Smooth muscle cell (in vitro differentiated cells): ENCODE data around the gene RBM5. TPM values are rescaled to one million over a fixed set of nuclear protein-coding genes. Genes with fewer than 3 reads are reported as not detected.

Experiments used
- DNase-seq: peaks from one replicate; lab custom pipeline; 2025; ENCODE audit not compliant: unreplicated experiment; lab: John Stamatoyannopoulos, UW
- H2AFZ ChIP-seq: fragments of 200-600 bp; sonication (generic); 2 replicates; pipeline ENCODE4 v1.6.0; 2016; ENCODE audit warnings: antibody characterized with exemption, low read depth, mild to moderate bottlenecking
- H3F3A ChIP-seq: fragments of 200-600 bp; sonication (generic); 2 replicates; pipeline ENCODE4 v1.6.0; 2017; ENCODE audit warnings: antibody characterized with exemption, low read depth
- H3K27ac ChIP-seq: fragments of 200-600 bp; sonication (generic); 2 replicates; pipeline ENCODE4 v1.5.1; 2016; ENCODE audit warnings: low read depth, mild to moderate bottlenecking
- H3K27me3 ChIP-seq: fragments of 200-600 bp; sonication (generic); 2 replicates; pipeline ENCODE4 v1.6.1; 2016; ENCODE audit warnings: low read depth, mild to moderate bottlenecking
- H3K36me3 ChIP-seq: fragments of 200-600 bp; sonication (generic); 2 replicates; pipeline ENCODE4 v1.5.1; 2016; ENCODE audit warnings: low read depth
- H3K4me1 ChIP-seq: fragments of 200-600 bp; sonication (generic); 2 replicates; pipeline ENCODE4 v1.5.1; 2016; ENCODE audit warnings: low read depth
- H3K4me2 ChIP-seq: fragments of 200-600 bp; sonication (generic); 2 replicates; pipeline ENCODE4 v1.6.0; 2016; ENCODE audit warnings: mild to moderate bottlenecking
- H3K4me3 ChIP-seq: fragments of 200-600 bp; sonication (generic); 2 replicates; pipeline ENCODE4 v1.5.1; 2016; ENCODE audit warnings: mild to moderate bottlenecking
- H3K79me2 ChIP-seq: fragments of 200-600 bp; sonication (generic); 2 replicates; pipeline ENCODE4 v1.6.0; 2016; ENCODE audit warnings: low read depth, mild to moderate bottlenecking
- H3K9ac ChIP-seq: fragments of 200-600 bp; sonication (generic); 2 replicates; pipeline ENCODE4 v1.6.0; 2016; ENCODE audit warnings: low read depth
- H3K9me3 ChIP-seq: fragments of 200-600 bp; sonication (generic); replicated peaks from 2 replicates; pipeline ENCODE4 v1.5.1; 2016; ENCODE audit warnings: low read depth
- H4K20me1 ChIP-seq: fragments of 200-600 bp; sonication (generic); 2 replicates; pipeline ENCODE4 v1.6.0; 2016; ENCODE audit warnings: low read depth
- WGBS: methylation state at CpG from one replicate; pipeline ENCODE4 v1.1.7; 2016; ENCODE audit warnings: low lambda C conversion rate; 5-methylcytosine and 5-hydroxymethylcytosine counted together
- polyA plus RNA-seq: library from polyadenylated mRNA; unstranded; fragments of >200 nt; fragmentation: Nextera tagmentation; extraction: Ambion mirVana; gene quantifications from 2 replicates; pipeline ENCODE4 v1.2.1, GENCODE V29; 2016
- total RNA-seq: library from RNA; depleted of rRNA; stranded (reverse); fragments of >200 nt; gene quantifications from 2 replicates; pipeline ENCODE4 v1.2.3, GENCODE V29; 2014
- TF ChIP-seq, protein P1 (sequence below): fragments of 200-600 bp; sonication (generic); IDR thresholded peaks from 2 replicates; pipeline ENCODE4 v1.5.1; 2017; ENCODE audit warnings: borderline replicate concordance, mild to moderate bottlenecking, antibody characterized with exemption; ENCODE audit not compliant: insufficient read depth, poor library complexity, severe bottlenecking

Gene RBM5
- total and polyA plus RNA-seq, 2 experiments from 2014 or later, result 56.0 to 151 TPM

DNA sequence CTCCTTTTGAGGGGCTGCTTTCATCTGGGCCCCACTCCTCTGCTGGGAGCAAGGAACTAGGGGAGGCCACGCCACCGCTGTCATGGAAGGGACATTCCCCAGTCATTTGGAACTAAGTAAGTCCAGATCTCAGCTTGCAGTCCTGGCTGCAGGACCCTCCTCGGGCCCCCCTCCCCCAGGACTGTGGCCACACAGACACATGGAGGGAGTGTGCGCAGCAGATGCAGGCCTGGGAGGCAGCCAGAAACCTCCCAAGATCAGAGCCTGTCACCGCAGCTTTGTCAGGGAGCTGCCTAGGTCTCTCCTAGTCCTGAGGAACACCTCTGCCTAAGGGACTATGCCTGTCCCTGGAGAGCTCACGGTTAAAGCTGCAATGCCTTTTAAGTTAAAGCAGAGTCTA is 59.1 kb downstream of the RBM5 start:
- Histone ChIP-seq H3K4me3 (no peak overlapping the region), H3K79me2 (no peaks in the 10 kb centered on the region), H3K36me3 (no peaks in the 10 kb centered on the region), H3K9ac (no peak overlapping the region), H3F3A (no peaks in the 10 kb centered on the region), H4K20me1 (no peaks in the 10 kb centered on the region), H3K4me2 (no peak overlapping the region), H3K27me3 (no peaks in the 10 kb centered on the region), H3K9me3 (no peaks in the 10 kb centered on the region), H3K4me1 (peaks cover 7% of the 10 kb centered on the region), H3K27ac (no peak overlapping the region), H2AFZ (no peak overlapping the region)
- 51% methylated on average over 6 of the region's 6 CpGs for WGBS
- TF ChIP-seq, protein P1, sequence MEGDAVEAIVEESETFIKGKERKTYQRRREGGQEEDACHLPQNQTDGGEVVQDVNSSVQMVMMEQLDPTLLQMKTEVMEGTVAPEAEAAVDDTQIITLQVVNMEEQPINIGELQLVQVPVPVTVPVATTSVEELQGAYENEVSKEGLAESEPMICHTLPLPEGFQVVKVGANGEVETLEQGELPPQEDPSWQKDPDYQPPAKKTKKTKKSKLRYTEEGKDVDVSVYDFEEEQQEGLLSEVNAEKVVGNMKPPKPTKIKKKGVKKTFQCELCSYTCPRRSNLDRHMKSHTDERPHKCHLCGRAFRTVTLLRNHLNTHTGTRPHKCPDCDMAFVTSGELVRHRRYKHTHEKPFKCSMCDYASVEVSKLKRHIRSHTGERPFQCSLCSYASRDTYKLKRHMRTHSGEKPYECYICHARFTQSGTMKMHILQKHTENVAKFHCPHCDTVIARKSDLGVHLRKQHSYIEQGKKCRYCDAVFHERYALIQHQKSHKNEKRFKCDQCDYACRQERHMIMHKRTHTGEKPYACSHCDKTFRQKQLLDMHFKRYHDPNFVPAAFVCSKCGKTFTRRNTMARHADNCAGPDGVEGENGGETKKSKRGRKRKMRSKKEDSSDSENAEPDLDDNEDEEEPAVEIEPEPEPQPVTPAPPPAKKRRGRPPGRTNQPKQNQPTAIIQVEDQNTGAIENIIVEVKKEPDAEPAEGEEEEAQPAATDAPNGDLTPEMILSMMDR, result no peak
- DNase-seq, result no peak

- H3K36me3 ChIP-seq, result no peaks in the 10 kb centered on the region
- no peaks in the 10 kb centered on the region for H3K9me3 ChIP-seq
- no peaks in the 10 kb centered on the region for H3K79me2 ChIP-seq
- H3K4me2 ChIP-seq, result no peak overlapping the region
- H3K9ac ChIP-seq, result no peak overlapping the region
- TF ChIP-seq, protein P1, result no peak
- H3K4me1 ChIP-seq, result peaks cover 7% of the 10 kb centered on the region
- peaks cover 13% of the 10 kb centered on the region for H3K27me3 ChIP-seq
- no peaks in the 10 kb centered on the region for H3F3A ChIP-seq
- 68% methylated on average over 1 of the region's 1 CpG for whole genome bisulfite sequencing
- no peak overlapping the region for H3K27ac ChIP-seq
- no peak overlapping the region for H2AFZ ChIP-seq
- no peak for DNase-seq
- no peaks in the 10 kb centered on the region for H4K20me1 ChIP-seq
- no peak overlapping the region for H3K4me3 ChIP-seq
These were observed 61.7 kb downstream of the RBM5 start for GRCh38 chr3:50150404-50150750.

DNA sequence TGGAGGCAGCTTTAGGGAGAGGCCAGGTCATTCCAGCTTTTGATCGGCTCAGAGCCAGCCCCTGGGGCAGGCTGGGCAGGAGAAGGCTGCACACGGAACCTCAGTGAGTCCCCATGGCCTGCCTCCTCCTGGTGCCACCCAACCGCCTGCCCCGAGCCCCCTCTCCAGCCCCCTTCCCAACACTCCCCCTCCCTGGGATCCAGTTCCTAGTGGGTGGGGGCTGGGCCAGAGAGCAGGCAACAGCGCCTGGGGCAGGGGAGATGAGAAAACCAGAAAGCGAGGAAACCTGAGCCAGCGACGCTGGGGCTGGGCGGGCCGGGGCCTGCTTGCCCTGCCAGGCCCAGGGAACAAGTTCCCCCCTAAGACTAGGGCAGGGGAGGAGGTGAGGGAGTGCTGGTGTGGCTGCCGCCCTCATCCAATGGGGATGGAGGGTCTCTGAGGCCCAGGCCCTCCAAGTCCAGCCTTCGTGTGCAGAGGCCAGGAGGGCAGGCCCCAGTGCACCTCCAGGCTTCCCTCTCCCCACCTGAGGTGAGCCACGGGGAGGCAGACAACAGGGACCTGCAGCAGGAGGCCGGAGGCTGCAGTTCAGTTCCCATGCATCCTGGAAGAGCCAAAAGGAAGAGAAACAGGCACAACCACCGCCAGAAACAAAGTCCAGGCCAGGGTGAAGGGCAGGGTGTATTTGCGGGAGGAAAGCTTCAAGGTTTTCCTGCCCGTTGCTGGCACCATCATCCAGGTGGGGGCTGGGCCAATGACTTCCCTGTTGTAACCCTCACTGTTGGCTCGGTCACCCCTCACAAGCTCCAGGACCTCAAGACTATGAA is 62.4 kb downstream of the RBM5 start:
- TF ChIP-seq, protein P1, result no peak
- no peak overlapping the region for H3K27ac ChIP-seq
- H3K4me1 ChIP-seq, result peaks cover 12% of the 10 kb centered on the region
- no peak overlapping the region for H3K4me3 ChIP-seq
- DNase-seq, result no peak
- no peaks in the 10 kb centered on the region for H3K79me2 ChIP-seq
- peaks cover 5% of the 10 kb centered on the region for H4K20me1 ChIP-seq
- 74% methylated on average over 12 of the region's 18 CpGs for WGBS
- H3K4me2 ChIP-seq, result no peak overlapping the region
- no peak overlapping the region for H3K9ac ChIP-seq
- H3K9me3 ChIP-seq, result no peaks in the 10 kb centered on the region
- no peaks in the 10 kb centered on the region for H3F3A ChIP-seq
- no peak overlapping the region for H2AFZ ChIP-seq
- peaks cover 20% of the 10 kb centered on the region for H3K27me3 ChIP-seq
- H3K36me3 ChIP-seq, result no peaks in the 10 kb centered on the region

GRCh38 chr3:50151728-50152127 is 63.0 kb downstream of the RBM5 start:
- Histone ChIP-seq H3K4me3 (no peak overlapping the region), H3K27me3 (peaks cover 27% of the 10 kb centered on the region), H3K4me1 (peaks cover 18% of the 10 kb centered on the region), H4K20me1 (peaks cover 5% of the 10 kb centered on the region), H2AFZ (no peak overlapping the region), H3K27ac (no peak overlapping the region), H3K9ac (no peak overlapping the region), H3K4me2 (no peak overlapping the region), H3K79me2 (no peaks in the 10 kb centered on the region), H3K36me3 (no peaks in the 10 kb centered on the region), H3K9me3 (no peaks in the 10 kb centered on the region), H3F3A (no peaks in the 10 kb centered on the region)
- DNase-seq, result no peak
- TF ChIP-seq, protein P1, result no peak
- WGBS, result 68% methylated on average over 5 of the region's 5 CpGs
